HS-5 (cell line): ENCODE data around the gene LIN28B.
"Not testable (repeated sequence)": the region's sequence is repeated elsewhere in the genome, so short reads cannot be mapped to it uniquely, and the experiment has no call there.

Source experiments
- DNase-seq: peaks from one replicate; pipeline ENCODE4 v3.0.0-alpha.2; 2012; ENCODE audit warnings: low read depth

LIN28B gene

GRCh38 chr6:105067329-105067728 is 110.4 kb downstream of the LIN28B start:
- no peak for DNase-seq

- DNase-seq: no peak
These were observed 111.5 kb downstream of the LIN28B start for GRCh38 chr6:105068407-105068806.

DNA sequence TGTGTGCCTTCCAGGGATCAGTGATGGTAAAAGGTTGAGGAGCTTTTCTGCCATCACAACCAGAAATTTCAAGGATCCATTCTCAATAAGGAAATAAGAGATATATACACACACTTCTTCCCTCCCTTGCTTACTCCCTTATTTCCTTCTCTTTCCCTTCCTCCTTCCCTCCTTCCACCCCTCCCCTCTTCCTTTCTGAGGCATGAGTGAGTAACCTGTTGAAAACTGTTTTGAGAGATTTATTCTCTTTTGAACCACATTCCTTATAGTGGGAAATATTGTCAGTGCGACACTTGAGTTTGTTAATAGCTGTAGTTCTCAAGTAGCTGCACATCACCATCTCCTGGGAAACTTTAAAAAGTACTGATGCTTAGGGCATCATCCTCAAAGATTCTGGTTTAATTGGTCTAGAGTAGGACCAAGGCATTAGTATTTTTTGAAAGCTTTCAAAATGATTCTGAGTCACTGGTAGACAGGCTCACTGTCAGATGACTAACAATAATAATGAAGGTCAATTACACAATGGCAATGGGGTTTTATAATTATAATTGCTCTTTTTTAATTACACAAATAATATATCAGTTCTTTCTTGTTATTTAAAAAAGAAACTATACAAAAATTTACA is 113.0 kb downstream of the LIN28B start:
- DNase-seq: no peak

GRCh38 chr6:105072798-105073199 is 115.9 kb downstream of the LIN28B start:
- DNase-seq: no peak

DNA sequence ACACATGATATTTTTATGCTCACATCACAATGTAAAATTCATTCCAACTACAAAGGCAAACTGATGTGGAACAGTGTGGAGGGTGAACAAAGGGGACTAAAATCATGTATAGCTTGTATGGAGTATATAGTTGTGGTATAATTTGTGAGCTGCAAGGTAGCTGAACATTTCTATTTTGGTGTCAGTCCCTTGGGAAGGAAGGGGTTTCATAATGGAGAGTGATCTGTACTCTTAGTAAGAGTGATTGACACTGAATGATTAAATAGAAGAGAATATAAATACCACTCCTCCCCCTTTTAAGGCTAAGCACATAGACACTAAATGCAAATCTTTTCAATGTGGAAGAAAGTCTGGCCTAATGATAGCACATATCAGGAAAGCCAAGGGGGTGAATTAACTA is 118.3 kb downstream of the LIN28B start:
- no peak for DNase-seq

- DNase-seq: not testable (repeated sequence)
These were observed 119.5 kb downstream of the LIN28B start for GRCh38 chr6:105076418-105076817.

DNA sequence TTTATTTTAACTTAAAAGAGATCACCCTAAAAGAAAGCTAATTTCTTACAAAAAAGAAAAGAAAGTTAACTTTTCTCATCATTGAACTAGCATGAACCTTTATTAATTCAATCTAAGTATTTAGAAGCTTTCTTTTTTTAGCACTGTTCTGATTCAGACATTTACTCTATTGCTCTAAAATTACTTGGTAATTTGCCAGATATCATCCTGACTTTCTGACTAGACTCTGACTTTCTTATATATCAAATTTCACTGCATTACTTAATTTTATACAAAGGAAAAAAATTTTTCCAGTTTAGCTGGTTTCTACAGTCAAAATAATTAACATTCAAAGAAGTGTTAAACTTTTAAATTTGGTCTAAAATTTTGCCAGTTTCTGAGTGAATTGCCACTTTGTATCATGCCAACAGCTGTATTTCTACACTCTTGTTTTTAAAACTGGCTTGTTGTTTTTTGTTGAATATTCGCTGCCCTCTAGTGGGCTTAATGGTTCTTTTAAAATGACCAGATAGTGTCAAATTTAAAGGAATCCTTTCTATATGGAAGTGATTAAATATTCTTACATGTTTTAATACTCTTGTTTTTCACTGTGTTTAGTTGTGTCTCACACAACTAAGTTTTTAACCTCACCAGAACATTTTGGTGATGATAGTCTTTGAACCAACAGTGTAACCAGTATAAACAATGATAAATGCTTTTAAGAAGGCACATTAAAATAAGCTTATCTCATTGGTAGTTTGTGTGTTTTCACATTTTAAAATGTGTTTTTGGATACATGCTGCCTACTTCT is 120.9 kb downstream of the LIN28B start:
- peak; percentile 63 for DNase-seq

DNA sequence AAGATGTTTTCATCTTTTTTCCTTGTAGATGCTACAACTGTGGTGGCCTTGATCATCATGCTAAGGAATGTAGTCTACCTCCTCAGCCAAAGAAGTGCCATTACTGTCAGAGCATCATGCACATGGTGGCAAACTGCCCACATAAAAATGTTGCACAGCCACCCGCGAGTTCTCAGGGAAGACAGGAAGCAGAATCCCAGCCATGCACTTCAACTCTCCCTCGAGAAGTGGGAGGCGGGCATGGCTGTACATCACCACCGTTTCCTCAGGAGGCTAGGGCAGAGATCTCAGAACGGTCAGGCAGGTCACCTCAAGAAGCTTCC is 121.4 kb downstream of the LIN28B start:
- no peak for DNase-seq

DNA sequence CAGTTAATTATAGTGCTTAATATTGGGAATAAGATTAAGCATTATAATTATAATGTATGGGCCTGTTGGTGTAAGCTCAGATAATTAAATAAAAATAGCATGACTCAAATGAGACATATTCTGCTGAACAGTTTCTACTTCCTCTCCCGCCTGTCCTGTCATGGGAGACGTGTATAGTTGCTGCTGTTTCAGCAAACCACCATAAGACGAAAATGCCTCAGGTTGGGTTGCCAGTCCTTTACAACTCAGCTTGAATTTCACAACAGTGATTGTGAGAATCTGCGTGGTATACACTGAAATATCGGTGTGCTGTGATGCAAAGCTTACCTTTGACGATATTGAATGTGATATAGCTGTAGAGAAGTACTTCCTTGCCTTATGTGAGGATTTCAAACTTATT is 123.4 kb downstream of the LIN28B start:
- no peak for DNase-seq

DNA sequence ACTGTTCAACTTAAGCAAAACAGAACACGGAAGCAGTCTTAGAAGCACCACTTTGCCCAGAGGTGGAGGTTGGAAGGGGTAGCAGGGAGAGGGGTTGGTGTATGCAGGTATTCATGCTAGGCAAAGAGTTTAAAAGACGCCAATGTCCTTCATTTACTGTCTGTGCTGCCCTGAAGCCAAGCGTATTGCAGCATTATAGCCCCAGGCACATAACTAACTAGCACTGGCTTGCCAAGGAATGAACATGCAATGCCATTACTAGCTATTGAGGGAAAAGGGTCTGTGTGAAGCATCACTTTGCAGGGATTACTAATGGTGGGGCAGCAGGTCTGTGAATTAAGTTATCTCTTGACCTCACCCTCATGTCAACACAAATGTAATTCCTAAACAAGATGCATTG is 124.8 kb downstream of the LIN28B start:
- DNase-seq: not testable (repeated sequence)

GRCh38 chr6:105087571-105088211 is 130.8 kb downstream of the LIN28B start:
- peak; percentile 53 for DNase-seq

- no peak for DNase-seq
These were observed 134.4 kb downstream of the LIN28B start for GRCh38 chr6:105091140-105091829.

- DNase-seq: no peak
These were observed 137.3 kb downstream of the LIN28B start for GRCh38 chr6:105094133-105094640.

- no peak for DNase-seq
These were observed 138.2 kb downstream of the LIN28B start for GRCh38 chr6:105095139-105095538.

DNA sequence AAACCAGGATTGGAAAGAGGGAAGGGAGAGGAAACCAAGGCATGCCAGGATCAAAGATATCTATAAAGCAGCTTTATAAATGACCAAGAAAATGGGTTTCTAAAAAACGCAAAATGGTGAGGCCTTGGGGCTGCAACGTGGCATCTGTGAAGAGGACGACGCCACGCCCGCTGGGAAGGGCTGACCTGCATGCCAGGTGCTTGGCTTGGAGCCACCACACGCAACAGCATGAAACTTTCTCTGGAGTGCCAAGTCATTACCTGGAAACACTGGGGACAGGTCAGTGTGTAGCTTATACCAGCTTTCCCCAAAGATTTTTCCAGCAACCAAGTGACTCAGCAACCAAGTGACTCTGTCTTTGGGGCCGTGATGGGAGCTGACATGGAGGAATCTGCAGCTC is 140.4 kb downstream of the LIN28B start:
- no peak for DNase-seq

GRCh38 chr6:105099371-105099770 is 142.5 kb downstream of the LIN28B start:
- DNase-seq: no peak

GRCh38 chr6:105102186-105102585 is 145.3 kb downstream of the LIN28B start:
- DNase-seq: no peak

- DNase-seq: no peak
These were observed 148.2 kb downstream of the LIN28B start for GRCh38 chr6:105105094-105105493.

DNA sequence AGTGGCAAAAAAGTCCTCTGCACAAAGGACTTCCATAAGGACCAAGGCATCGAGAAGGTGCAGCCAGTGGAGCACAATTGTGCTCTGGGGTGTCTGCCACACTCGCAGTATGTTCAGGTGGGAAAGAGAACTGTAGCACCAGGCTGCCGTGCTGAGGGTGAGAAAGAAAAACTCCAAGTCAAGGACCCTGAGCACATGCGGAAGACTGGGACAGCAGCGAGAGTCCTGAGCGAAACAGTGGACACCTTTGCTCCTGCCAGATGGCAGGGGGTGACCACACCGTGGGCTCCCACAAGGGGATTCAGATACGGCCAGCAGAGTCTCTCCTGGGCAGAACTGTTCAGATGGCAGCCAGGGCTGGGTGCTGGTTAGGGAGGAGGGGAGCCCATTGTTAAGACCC is 149.4 kb downstream of the LIN28B start:
- no peak for DNase-seq

GRCh38 chr6:105107207-105107606 is 150.3 kb downstream of the LIN28B start:
- DNase-seq: no peak

- DNase-seq: no peak
These were observed 151.8 kb downstream of the LIN28B start for GRCh38 chr6:105108631-105109262.
